ENCODE data around the gene CIROP.

Gene CIROP

DNA sequence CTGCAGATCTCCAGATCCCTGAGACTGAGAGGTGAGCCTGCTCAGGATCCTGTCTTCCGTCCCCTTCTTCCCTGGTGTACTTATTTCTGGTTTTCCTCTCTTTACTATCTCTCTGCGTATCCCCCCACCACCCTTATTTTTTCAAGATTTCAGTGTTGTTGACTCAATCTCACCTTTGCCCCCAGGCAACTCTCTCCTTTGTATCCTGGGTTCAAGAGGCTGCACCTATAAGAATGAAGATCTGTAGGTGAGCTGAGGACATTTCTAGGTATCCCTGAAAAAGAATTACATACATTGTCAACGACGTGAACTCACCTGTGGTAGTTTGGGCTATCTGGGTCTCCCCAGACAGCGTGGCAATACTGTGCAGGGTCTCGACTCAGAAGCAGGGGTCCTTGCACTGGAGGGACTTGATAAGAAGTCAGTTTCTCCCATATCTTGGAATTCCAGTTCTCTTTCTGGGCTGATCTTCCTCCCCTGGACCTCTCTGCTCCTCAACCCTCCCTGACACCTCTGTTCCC is 659 bp downstream of the CIROP start:
- no peak for DNase-seq (ENCODE audit: extremely low read depth, low read depth)
- TF ChIP-seq, protein P1, sequence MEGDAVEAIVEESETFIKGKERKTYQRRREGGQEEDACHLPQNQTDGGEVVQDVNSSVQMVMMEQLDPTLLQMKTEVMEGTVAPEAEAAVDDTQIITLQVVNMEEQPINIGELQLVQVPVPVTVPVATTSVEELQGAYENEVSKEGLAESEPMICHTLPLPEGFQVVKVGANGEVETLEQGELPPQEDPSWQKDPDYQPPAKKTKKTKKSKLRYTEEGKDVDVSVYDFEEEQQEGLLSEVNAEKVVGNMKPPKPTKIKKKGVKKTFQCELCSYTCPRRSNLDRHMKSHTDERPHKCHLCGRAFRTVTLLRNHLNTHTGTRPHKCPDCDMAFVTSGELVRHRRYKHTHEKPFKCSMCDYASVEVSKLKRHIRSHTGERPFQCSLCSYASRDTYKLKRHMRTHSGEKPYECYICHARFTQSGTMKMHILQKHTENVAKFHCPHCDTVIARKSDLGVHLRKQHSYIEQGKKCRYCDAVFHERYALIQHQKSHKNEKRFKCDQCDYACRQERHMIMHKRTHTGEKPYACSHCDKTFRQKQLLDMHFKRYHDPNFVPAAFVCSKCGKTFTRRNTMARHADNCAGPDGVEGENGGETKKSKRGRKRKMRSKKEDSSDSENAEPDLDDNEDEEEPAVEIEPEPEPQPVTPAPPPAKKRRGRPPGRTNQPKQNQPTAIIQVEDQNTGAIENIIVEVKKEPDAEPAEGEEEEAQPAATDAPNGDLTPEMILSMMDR (IDR thresholded peaks at IDR 0.05; ENCODE audit: low read depth, low read length): no peak

DNA sequence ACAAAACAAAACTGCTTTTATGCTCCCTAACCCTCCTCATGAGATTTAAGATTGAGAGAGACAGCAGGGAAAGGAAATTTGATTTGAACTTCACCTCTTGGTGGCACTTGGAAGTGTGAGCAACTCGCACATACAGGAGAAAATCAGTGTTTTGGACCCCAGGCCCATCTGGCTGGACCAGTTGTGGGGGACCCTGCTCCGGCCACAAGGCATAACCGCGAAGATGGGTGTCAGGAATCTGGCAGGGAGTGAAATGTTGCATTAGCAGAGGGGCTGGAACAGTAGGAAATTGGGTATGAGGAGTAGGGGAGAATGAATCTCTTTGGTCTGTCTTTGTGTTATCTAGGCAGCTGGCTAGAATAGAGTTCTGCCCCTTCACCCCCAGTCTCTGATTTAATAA is 1.2 kb downstream of the CIROP start:
- TF ChIP-seq, protein P1 (IDR thresholded peaks at IDR 0.05; ENCODE audit: low read depth, low read length): no peak
- DNase-seq (ENCODE audit: extremely low read depth, low read depth): no peak

DNA sequence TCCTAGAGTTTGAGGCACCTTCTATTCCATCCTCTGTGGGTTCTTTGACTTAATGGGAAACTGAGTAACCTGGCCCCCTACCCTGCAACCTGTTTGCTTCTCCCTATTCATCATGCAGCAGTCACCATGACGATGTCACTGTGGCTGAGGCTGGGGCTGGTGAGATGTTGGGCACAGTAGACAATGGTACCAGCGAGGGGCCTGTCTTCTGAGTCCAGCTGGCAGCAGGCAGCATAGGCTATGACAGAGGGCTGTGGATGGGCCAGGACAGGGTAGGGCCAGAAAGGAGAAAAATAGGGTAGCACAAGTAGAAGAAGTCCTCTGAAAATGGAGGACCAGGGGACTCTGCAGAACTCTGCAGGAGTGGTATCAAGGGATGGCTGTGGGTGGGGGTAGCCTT is 2.0 kb downstream of the CIROP start:
- DNase-seq (ENCODE audit: extremely low read depth, low read depth): no peak
- TF ChIP-seq, protein P1 (IDR thresholded peaks at IDR 0.05; ENCODE audit: low read depth, low read length): no peak

DNA sequence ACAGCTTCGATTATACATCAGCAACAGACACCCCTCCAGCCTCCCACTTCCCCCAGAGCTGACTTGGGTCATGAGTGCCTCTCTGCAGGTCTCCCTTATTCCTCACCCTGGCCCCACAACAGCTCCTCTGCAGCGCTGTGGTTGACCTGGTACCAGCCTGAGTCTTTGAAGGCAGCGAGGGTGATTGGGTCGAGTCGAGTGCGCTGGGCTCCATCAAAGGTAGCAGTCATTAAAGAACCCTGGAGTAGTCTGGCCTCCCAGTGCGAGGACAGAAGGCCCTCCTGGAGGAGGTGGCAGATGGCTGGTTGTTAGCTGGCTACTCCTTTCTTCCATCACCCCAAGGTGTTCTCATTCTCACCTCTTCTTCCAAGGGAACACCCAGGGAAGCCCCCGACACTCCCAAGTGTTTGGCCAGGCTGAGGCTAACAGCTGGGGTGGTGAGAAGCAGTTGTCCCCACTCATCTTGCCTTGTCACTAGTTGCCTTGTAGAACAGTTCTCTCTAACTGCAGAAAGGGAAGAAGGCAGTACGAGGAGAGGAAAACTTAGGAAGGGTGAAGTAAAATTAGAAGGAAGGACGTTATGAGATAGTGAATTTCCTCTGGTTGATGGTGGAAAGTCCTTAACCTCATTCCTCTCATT is 2.7 kb downstream of the CIROP start:
- TF ChIP-seq, protein P1 (IDR thresholded peaks at IDR 0.05; ENCODE audit: low read depth, low read length): no peak
- DNase-seq (ENCODE audit: extremely low read depth, low read depth): no peak

DNA sequence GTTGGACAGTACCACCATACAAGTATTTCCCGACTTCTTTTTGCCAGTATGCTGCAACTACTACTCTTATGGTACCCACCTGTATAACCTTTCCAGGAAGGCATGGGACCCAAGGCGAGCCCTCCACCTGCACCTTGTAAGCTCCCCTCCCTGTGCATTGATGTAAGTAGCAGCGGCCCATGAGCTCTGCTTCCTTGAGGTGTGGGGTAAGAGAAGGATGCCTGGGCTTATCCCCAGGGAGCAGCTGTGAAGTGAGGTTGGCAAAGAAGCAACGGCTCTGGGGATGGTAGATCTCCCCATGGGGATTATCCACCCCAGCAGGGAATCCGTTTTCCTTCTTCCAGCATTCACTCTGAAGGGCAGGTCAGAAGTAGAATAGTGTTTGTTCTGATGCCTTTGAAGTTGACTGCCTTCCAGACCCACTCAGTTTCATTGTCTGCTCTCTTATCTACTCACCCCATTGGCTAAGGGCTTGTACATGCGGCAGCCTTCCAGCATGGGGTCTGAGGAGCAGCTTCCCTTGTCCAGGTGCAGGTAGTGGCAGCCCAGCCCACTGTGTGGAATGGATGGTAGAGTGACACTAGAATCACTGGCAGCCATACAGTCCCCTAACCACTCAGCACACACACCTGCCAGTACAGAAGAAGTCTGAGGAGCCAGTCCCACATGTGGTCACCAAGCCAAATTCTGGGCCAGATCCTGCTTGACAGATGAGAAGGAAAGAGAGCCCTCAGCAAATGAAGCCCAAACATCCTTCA is 3.4 kb downstream of the CIROP start:
- DNase-seq (ENCODE audit: extremely low read depth, low read depth): no peak

DNA sequence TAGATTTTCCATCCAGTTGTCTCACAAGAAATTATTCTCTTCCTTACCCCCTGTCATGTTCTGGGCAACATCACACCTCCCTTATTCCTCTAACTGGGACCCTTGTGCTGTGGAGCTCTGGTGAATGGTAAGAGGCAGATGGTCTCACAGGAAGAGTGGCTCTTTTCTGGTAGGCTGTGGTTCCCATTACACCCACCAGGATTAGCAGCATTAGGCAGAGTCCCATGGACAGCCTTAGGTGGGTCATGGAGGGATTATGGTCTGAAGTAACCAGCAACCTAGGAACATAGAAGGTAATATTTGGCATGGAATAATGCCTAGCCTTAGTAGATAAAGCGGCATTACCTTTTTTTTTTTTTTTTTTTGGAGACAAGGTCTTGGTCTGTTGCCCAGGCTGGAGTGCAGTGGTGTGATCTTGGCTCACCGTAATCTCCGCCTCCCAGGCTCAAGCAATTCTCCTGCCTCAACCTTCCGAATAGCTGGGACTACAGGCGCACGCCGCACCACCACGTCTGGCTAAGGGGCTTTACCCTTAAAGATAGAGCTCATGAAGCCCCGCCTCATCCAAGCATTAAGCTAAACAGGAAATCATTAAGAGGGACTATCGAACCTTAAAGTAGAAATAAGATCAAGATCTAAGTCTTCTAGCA is 5.5 kb downstream of the CIROP start:
- TF ChIP-seq, protein P1 (IDR thresholded peaks at IDR 0.05; ENCODE audit: low read depth, low read length): no peak
- no peak for DNase-seq (ENCODE audit: extremely low read depth, low read depth)

More for the DNA sequence above, 3.4 kb downstream of the CIROP start:
- TF ChIP-seq, protein P1 (IDR thresholded peaks at IDR 0.05; ENCODE audit: low read depth, low read length): no peak

DNA sequence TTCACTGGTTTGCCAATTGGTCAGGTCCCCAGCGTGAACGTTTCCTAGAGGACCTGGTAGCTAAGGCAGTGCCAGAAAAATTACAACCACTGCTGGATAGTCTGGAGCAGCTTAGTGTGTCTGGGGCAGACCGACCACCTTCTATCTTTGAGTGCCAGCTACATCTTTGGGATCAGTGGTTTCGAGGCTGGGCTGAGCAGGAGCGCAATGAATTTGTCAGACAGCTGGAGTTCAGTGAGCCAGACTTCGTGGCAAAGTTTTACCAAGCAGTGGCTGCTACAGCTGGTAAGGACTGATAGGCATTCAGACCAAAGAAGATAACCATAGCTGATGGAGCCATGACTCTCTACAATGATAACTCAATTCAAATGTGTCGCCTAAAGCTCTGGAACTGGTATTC is 7.0 kb downstream of the CIROP start:
- DNase-seq (ENCODE audit: extremely low read depth, low read depth): no peak

More for the DNA sequence above, 7.0 kb downstream of the CIROP start:
- TF ChIP-seq, protein P1 (IDR thresholded peaks at IDR 0.05; ENCODE audit: low read depth, low read length): no peak
